Transverse colon (tissue), 3 donors: ENCODE data around the gene ADCY2.

ENCODE experiments used
- EP300 ChIP-seq: sonication (generic); formaldehyde crosslinking; IDR thresholded peaks from one replicate; pipeline ENCODE4 v1.6.1; 2017; ENCODE audit warnings: antibody characterized with exemption, low read depth
- POLR2A ChIP-seq: fragments of 450-650 bp; IDR thresholded peaks from one replicate; pipeline ENCODE4 v1.6.1; 2016; ENCODE audit warnings: antibody characterized with exemption, mild to moderate bottlenecking, moderate library complexity
- TF ChIP-seq, protein P1 (sequence below), 5 experiments: fragments of 200-600 bp in 3 of 5; fragments of 450-650 bp in 2 of 5; sonication (generic) in 3 of 5; IDR thresholded peaks; 1 replicate in 2 of 5; 2 replicates in 3 of 5; pipeline ENCODE4 v1.5.1; 2016 to 2017; ENCODE audit warnings: antibody characterized with exemption in 5 of 5, inconsistent platforms in 3 of 5, mild to moderate bottlenecking in 2 of 5, moderate library complexity in 1 of 5

DNA sequence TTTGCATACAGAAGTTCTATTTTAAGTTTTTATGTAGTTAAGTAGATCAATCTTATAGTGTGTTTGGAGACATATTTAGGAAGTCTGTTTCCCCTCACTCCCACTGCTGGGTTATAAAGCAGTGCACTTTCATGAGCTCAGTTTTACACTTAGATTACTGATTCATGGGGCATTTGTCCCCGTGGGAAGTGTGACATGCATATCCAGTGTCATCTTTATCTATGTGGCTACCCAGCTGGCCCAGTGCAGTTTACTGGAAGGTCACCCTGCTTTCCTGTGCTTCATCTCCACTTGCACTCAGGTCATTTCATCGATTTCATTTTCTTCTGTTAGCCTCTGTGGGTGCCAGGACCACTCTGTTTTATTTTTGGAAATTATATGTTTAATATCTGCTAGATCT is 49.1 kb downstream of the ADCY2 start:
- TF ChIP-seq, protein P1, sequence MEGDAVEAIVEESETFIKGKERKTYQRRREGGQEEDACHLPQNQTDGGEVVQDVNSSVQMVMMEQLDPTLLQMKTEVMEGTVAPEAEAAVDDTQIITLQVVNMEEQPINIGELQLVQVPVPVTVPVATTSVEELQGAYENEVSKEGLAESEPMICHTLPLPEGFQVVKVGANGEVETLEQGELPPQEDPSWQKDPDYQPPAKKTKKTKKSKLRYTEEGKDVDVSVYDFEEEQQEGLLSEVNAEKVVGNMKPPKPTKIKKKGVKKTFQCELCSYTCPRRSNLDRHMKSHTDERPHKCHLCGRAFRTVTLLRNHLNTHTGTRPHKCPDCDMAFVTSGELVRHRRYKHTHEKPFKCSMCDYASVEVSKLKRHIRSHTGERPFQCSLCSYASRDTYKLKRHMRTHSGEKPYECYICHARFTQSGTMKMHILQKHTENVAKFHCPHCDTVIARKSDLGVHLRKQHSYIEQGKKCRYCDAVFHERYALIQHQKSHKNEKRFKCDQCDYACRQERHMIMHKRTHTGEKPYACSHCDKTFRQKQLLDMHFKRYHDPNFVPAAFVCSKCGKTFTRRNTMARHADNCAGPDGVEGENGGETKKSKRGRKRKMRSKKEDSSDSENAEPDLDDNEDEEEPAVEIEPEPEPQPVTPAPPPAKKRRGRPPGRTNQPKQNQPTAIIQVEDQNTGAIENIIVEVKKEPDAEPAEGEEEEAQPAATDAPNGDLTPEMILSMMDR (IDR thresholded peaks at IDR 0.05): no peak
- TF ChIP-seq EP300 (no peak), POLR2A (no peak)
